ENCODE measurements around the gene EML1.

Gene EML1

GRCh38 chr14:99904506-99904905, 111.3 kb downstream of the EML1 start:
- no peak for DNase-seq (ENCODE audit: low spot score)

- no peak for DNase-seq (ENCODE audit: low spot score)
Observed at GRCh38 chr14:99905121-99905520, 111.9 kb downstream of the EML1 start.

- DNase-seq (ENCODE audit: low spot score): no peak
Observed at GRCh38 chr14:99907761-99908652, 114.8 kb downstream of the EML1 start.

GRCh38 chr14:99908653-99909250, 115.5 kb downstream of the EML1 start:
- no peak for DNase-seq (ENCODE audit: low spot score)

GRCh38 chr14:99909513-99910064, 116.4 kb downstream of the EML1 start:
- no peak for DNase-seq (ENCODE audit: low spot score)

- DNase-seq (ENCODE audit: low spot score): no peak
Observed at GRCh38 chr14:99910337-99911309, 117.4 kb downstream of the EML1 start.

GRCh38 chr14:99915305-99916090, 122.3 kb downstream of the EML1 start:
- no peak for DNase-seq (ENCODE audit: low spot score)

GRCh38 chr14:99916091-99916383, 122.8 kb downstream of the EML1 start:
- no peak for DNase-seq (ENCODE audit: low spot score)

GRCh38 chr14:99918781-99919180, 125.6 kb downstream of the EML1 start:
- no peak for DNase-seq (ENCODE audit: low spot score)

GRCh38 chr14:99921425-99921824, 128.2 kb downstream of the EML1 start:
- no peak for DNase-seq (ENCODE audit: low spot score)

- no peak for DNase-seq (ENCODE audit: low spot score)
Observed at GRCh38 chr14:99924379-99924778, 131.2 kb downstream of the EML1 start.

- no peak for DNase-seq (ENCODE audit: low spot score)
Observed at GRCh38 chr14:99925471-99925870, 132.3 kb downstream of the EML1 start.

GRCh38 chr14:99928963-99929362, 135.8 kb downstream of the EML1 start:
- DNase-seq (ENCODE audit: low spot score): no peak

- DNase-seq (ENCODE audit: low spot score): no peak
Observed at GRCh38 chr14:99929601-99930000, 136.4 kb downstream of the EML1 start.

GRCh38 chr14:99930420-99931274, 137.4 kb downstream of the EML1 start:
- no peak for DNase-seq (ENCODE audit: low spot score)

- DNase-seq (ENCODE audit: low spot score): no peak
Observed at GRCh38 chr14:99931308-99931707, 138.1 kb downstream of the EML1 start.

- DNase-seq (ENCODE audit: low spot score): no peak
Observed at GRCh38 chr14:99936056-99936455, 142.8 kb downstream of the EML1 start.

GRCh38 chr14:99936738-99937474, 143.7 kb downstream of the EML1 start:
- DNase-seq (ENCODE audit: low spot score): no peak

- no peak for DNase-seq (ENCODE audit: low spot score)
Observed at GRCh38 chr14:99937475-99938244, 144.4 kb downstream of the EML1 start.

All from left forelimb (tissue), 1 donor.